ENCODE results near the gene SPIRE1. TPM values are rescaled to one million over a fixed set of nuclear protein-coding genes. Genes with fewer than 3 reads are reported as not detected.

The SPIRE1 gene
- total RNA-seq, 1 experiment from 2014 or later, result 9.5 TPM

GRCh38 chr18:12531749-12532148, 126.2 kb downstream of the SPIRE1 start:
- Mint-ChIP-seq H3K4me3 (ENCODE audit: unreplicated experiment) (no peak overlapping the region), H3K27me3 (ENCODE audit: insufficient read depth, unreplicated experiment) (no peaks in the 10 kb centered on the region), H3K27ac (ENCODE audit: unreplicated experiment) (no peak overlapping the region), H3K4me1 (ENCODE audit: low read depth, unreplicated experiment) (no peaks in the 10 kb centered on the region), H3K9me3 (ENCODE audit: unreplicated experiment) (no peaks in the 10 kb centered on the region), H3K36me3 (ENCODE audit: insufficient read depth, unreplicated experiment) (no peaks in the 10 kb centered on the region)
- POLR2A ChIA-PET, result no interaction called here
- H3K9me3 ChIP-seq, result no peaks in the 10 kb centered on the region
- TF ChIP-seq, protein P1, sequence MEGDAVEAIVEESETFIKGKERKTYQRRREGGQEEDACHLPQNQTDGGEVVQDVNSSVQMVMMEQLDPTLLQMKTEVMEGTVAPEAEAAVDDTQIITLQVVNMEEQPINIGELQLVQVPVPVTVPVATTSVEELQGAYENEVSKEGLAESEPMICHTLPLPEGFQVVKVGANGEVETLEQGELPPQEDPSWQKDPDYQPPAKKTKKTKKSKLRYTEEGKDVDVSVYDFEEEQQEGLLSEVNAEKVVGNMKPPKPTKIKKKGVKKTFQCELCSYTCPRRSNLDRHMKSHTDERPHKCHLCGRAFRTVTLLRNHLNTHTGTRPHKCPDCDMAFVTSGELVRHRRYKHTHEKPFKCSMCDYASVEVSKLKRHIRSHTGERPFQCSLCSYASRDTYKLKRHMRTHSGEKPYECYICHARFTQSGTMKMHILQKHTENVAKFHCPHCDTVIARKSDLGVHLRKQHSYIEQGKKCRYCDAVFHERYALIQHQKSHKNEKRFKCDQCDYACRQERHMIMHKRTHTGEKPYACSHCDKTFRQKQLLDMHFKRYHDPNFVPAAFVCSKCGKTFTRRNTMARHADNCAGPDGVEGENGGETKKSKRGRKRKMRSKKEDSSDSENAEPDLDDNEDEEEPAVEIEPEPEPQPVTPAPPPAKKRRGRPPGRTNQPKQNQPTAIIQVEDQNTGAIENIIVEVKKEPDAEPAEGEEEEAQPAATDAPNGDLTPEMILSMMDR (IDR thresholded peaks at IDR 0.05; ENCODE audit: insufficient read depth in 1 of 2, low read depth in 1 of 2, low read length in 1 of 2, severe bottlenecking in 1 of 2, unreplicated experiment in 1 of 2), result peak in 1 of 2 experiments; percentile 9
- no peaks in the 10 kb centered on the region for H3K4me1 ChIP-seq
- H3K27me3 ChIP-seq (replicated peaks; ENCODE audit: control insufficient read depth, insufficient read depth, low read length), result no peaks in the 10 kb centered on the region
- intact Hi-C loops (cut with micrococcal nuclease; ENCODE audit: unreplicated experiment), result loop anchor here (10.0 kb wide), 1 partner anchor 57 kb away; no protein-coding TSS in a partner anchor
- DNase-seq, result no peak
- H3K36me3 ChIP-seq (ENCODE audit: control insufficient read depth, insufficient read depth, low read length), result no peaks in the 10 kb centered on the region
- CTCF ChIA-PET, result no interaction called here
- no TSS peak for BruUV-seq (replicated peaks)
- no peak overlapping the region for H3K4me3 ChIP-seq (ENCODE audit: low read depth, low read length)

DNA sequence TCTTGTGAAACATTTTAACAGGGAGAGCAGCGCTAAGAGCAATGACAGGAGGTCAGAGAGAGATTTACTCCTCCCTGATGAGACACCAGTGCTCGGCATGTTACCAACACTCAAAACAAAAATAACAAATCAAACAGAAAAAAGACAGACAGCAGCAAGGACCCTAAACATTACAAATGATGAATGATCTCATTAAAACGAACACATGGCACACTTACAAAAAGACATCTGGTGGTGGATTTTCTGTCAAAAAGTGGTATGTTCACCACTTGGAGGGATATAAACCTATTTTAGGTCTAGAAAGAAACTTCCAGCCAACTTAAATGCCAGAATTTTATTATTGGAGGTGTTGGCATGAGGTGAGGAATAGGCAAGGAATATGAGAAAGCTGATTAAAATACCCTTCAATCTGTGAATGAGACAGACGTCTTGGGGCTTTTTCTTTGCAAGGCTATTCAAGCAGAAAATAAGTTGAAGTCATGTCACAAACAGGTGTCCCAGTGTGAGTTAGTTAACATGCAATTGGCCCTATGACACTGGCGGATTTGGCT, 137.4 kb downstream of the SPIRE1 start:
- H3K36me3 ChIP-seq (ENCODE audit: control insufficient read depth, insufficient read depth, low read length), result no peaks in the 10 kb centered on the region
- no peaks in the 10 kb centered on the region for H3K4me1 ChIP-seq
- H3K27me3 Mint-ChIP-seq (ENCODE audit: insufficient read depth, unreplicated experiment), result no peaks in the 10 kb centered on the region
- no peak for DNase-seq
- intact Hi-C loops (cut with micrococcal nuclease; ENCODE audit: unreplicated experiment), result no loop called here
- no peak overlapping the region for H3K27ac Mint-ChIP-seq (ENCODE audit: unreplicated experiment)
- BruUV-seq (replicated peaks), result no TSS peak
- CTCF ChIA-PET, result no interaction called here
- no peaks in the 10 kb centered on the region for H3K36me3 Mint-ChIP-seq (ENCODE audit: insufficient read depth, unreplicated experiment)
- POLR2A ChIA-PET, result no interaction called here
- H3K27me3 ChIP-seq (replicated peaks; ENCODE audit: control insufficient read depth, insufficient read depth, low read length), result no peaks in the 10 kb centered on the region
- H3K9me3 ChIP-seq, result no peaks in the 10 kb centered on the region; the same call in 1 of the 2 replicates
- no peak overlapping the region for H3K4me3 Mint-ChIP-seq (ENCODE audit: unreplicated experiment)
- no peaks in the 10 kb centered on the region for H3K9me3 Mint-ChIP-seq (ENCODE audit: unreplicated experiment)
- H3K4me1 Mint-ChIP-seq (ENCODE audit: low read depth, unreplicated experiment), result no peaks in the 10 kb centered on the region
- H3K4me3 ChIP-seq (ENCODE audit: low read depth, low read length), result no peak overlapping the region
- TF ChIP-seq, protein P1 (IDR thresholded peaks at IDR 0.05; ENCODE audit: insufficient read depth in 1 of 2, low read depth in 1 of 2, low read length in 1 of 2, severe bottlenecking in 1 of 2, unreplicated experiment in 1 of 2), result no peak

DNA sequence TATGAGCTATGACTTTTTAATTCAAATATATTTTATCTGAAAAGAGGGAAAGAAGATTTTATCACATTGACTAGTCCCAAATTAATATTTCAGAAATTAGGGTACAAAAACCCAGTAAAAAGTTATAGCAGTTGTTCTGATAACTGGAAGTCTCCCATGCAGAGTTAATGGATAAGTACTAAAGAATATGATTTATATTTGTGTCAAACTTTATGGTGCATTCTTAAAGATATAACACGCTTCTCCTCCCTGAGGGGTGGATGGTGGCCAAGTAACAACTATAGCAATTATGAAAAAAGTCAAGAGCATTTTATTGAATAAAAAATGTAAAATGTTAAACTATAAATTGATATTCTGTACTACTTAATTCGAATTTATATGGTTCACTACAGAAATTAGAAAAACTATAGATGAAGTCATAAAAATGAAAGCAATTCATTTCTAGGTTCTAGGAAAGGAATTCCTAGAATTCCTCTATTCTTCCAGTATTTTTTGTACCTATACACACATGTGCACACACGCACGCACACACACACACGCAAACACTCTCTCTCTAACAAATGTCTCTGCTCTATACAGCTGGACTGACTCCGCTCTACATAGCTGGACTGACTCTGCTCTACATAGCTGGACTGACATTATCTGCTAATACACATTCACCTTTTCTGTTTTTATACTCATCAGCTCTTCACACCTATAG, 138.9 kb downstream of the SPIRE1 start:
- no peak overlapping the region for H3K4me3 ChIP-seq (ENCODE audit: low read depth, low read length)
- ChIA-PET CTCF (no interaction called here), POLR2A (no interaction called here)
- Mint-ChIP-seq H3K27me3 (ENCODE audit: insufficient read depth, unreplicated experiment) (no peaks in the 10 kb centered on the region), H3K4me1 (ENCODE audit: low read depth, unreplicated experiment) (no peaks in the 10 kb centered on the region), H3K27ac (ENCODE audit: unreplicated experiment) (no peak overlapping the region), H3K4me3 (ENCODE audit: unreplicated experiment) (no peak overlapping the region), H3K9me3 (ENCODE audit: unreplicated experiment) (no peaks in the 10 kb centered on the region), H3K36me3 (ENCODE audit: insufficient read depth, unreplicated experiment) (no peaks in the 10 kb centered on the region)
- intact Hi-C loops (cut with micrococcal nuclease; ENCODE audit: unreplicated experiment), result loop anchor here (10.0 kb wide), 1 partner anchor 124 kb away; no protein-coding TSS in a partner anchor
- TF ChIP-seq, protein P1 (IDR thresholded peaks at IDR 0.05; ENCODE audit: insufficient read depth in 1 of 2, low read depth in 1 of 2, low read length in 1 of 2, severe bottlenecking in 1 of 2, unreplicated experiment in 1 of 2), result no peak
- no peaks in the 10 kb centered on the region for H3K36me3 ChIP-seq (ENCODE audit: control insufficient read depth, insufficient read depth, low read length)
- no peaks in the 10 kb centered on the region for H3K4me1 ChIP-seq
- DNase-seq, result no peak
- no peaks in the 10 kb centered on the region; the same call in 1 of the 2 replicates for H3K9me3 ChIP-seq
- no peaks in the 10 kb centered on the region for H3K27me3 ChIP-seq (replicated peaks; ENCODE audit: control insufficient read depth, insufficient read depth, low read length)
- no TSS peak for BruUV-seq (replicated peaks)
